Retinal pigment epithelial cell (primary cell): Measurements from ENCODE around the gene TIMM10.

Source experiments
- DNase-seq: peaks from one replicate; pipeline ENCODE4 v3.0.0-alpha.2; 2010; ENCODE audit warnings: low read depth
- H3K4me3 ChIP-seq: 2 replicates; pipeline ENCODE4 v1.5.1; 2011; ENCODE audit warnings: mild to moderate bottlenecking, low read length, control low read depth, moderate library complexity
- TF ChIP-seq, protein P1 (sequence below): conservative IDR thresholded peaks from 2 replicates; pipeline ENCODE4 v1.5.1; 2011; ENCODE audit warnings: low read depth, low read length, control low read depth, inconsistent platforms

TIMM10 gene

GRCh38 chr11:57527056-57527631 lies 3.4 kb downstream of the TIMM10 start:
- no peak overlapping the region for H3K4me3 ChIP-seq
- DNase-seq: no peak
- TF ChIP-seq, protein P1, sequence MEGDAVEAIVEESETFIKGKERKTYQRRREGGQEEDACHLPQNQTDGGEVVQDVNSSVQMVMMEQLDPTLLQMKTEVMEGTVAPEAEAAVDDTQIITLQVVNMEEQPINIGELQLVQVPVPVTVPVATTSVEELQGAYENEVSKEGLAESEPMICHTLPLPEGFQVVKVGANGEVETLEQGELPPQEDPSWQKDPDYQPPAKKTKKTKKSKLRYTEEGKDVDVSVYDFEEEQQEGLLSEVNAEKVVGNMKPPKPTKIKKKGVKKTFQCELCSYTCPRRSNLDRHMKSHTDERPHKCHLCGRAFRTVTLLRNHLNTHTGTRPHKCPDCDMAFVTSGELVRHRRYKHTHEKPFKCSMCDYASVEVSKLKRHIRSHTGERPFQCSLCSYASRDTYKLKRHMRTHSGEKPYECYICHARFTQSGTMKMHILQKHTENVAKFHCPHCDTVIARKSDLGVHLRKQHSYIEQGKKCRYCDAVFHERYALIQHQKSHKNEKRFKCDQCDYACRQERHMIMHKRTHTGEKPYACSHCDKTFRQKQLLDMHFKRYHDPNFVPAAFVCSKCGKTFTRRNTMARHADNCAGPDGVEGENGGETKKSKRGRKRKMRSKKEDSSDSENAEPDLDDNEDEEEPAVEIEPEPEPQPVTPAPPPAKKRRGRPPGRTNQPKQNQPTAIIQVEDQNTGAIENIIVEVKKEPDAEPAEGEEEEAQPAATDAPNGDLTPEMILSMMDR: peak; percentile 90

GRCh38 chr11:57523419-57523818 lies 7.1 kb downstream of the TIMM10 start:
- no peak overlapping the region for H3K4me3 ChIP-seq
- DNase-seq: no peak
- TF ChIP-seq, protein P1: no peak

GRCh38 chr11:57521116-57521515 lies 9.4 kb downstream of the TIMM10 start:
- no peak overlapping the region for H3K4me3 ChIP-seq
- no peak for DNase-seq
- TF ChIP-seq, protein P1: no peak

- H3K4me3 ChIP-seq: peak overlapping the region; percentile 68
- TF ChIP-seq, protein P1: no peak
- no peak for DNase-seq
These were observed 14.5 kb downstream of the TIMM10 start for GRCh38 chr11:57516061-57516443.

DNA sequence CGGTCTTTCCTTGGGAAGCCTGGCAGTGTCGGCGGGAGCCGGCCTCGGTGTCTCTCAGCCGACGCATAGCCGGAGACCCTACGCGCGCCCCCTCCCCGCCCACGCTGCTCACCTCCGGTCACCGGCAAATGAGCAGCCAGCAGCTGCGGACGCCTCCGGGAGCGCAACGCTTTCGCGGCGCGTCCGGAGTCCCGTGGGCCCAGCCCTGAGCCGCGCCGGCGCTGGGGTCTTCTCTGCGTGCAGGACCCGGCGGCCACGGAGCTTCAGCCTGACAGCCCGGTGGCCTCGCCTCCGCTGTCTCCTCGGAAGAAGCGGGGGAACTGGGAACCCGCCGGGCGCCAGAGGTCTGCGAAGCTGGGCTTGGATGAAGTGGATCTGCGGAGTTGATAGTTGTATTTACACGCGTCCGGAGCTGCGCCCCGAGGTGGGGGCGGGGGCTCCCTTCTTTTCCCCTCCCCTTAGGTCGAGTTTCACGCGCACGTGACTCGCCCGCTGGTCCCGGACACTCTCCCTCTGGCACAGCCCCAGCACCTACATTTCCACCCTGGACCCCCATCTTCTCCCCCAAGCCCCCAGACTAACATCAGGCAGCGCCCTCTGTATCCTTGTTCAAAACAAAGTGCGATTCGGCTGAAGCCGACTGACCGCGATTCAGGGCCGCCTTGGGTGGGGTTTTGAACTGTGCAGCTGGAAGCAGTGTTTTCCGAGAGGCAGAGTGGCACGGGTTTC lies 15.1 kb downstream of the TIMM10 start, which contains the start of gene SLC43A1:
SLC43A1 (minus strand) TSS at position 371 of the 729 bp plus-strand sequence. CDS start 1,591 bp downstream, outside the sequence.
- TF ChIP-seq, protein P1: peak; percentile 3
- peak within 1 kb of the TSS; percentile 68 for H3K4me3 ChIP-seq
- DNase-seq: no peak

DNA sequence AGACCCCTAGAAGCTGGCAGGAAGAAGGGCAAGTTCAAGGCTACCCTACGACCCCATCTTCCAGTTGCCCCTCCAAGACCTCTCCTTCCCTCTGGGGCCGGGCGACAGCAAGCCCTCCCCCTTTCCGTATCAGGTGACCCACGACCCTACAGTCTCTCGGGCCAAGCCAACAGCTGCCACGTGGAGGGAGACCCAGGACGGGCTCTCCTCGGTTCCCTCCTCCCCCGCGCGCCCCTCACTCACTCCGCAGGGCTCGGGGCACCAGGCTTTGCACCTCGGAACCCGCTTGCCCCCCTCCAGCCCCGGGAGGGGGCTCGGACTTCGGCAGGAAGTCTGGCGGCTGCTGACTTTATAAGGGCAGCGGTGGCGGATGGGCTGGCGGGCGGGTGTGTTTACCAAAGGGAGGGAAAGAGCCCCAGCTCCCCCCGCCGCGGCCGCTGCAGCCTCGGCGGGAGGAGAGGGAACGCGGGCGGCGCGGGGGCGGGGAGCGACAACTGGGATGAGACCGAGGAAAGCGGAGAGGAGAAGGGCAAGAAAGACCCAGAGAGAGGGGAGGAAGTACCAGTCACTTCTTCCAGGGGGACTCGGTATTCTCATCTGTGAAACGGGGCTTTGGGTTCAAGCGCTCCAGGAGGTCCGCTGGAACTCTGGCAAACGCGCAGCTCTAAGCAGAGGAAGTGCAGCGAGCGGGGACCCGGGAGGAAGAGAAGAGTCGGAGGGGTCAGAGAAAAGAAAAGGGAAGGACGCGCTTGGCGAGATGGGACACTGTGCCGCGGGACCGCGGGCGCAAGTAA lies 15.8 kb downstream of the TIMM10 start:
- TF ChIP-seq, protein P1: no peak
- H3K4me3 ChIP-seq: peak overlapping the region; percentile 68
- no peak for DNase-seq
